PFSK-1 (cell line): ENCODE measurements around the gene WIPI1.

Source experiments
- FOXP2 ChIP-seq: optimal IDR thresholded peaks from 2 replicates; pipeline ENCODE3; 2011; ENCODE audit warnings: borderline replicate concordance, control low read depth, inconsistent platforms; ENCODE audit not compliant: insufficient read depth; ENCODE audit errors: extremely low read length, extremely low read depth
- POLR2AphosphoS5 ChIP-seq: IDR thresholded peaks from 2 replicates; pipeline ENCODE4 v1.6.1; 2012; ENCODE audit warnings: low read depth, mild to moderate bottlenecking, control low read depth, low read length, moderate library complexity
- SIN3A ChIP-seq: IDR thresholded peaks from 2 replicates; pipeline ENCODE4 v1.6.1; 2012; ENCODE audit warnings: mild to moderate bottlenecking, low read length, moderate library complexity, borderline replicate concordance; ENCODE audit not compliant: insufficient read depth
- TAF1 ChIP-seq: IDR thresholded peaks from 2 replicates; pipeline ENCODE4 v1.6.1; 2012; ENCODE audit warnings: low read length, control low read depth, borderline replicate concordance; ENCODE audit not compliant: insufficient read depth
- TF ChIP-seq, protein P1 (sequence below), 2 experiments: IDR thresholded peaks; 2 replicates each; pipeline versions ENCODE4 v1.6.1 to v1.8.0; 2011 to 2012; ENCODE audit warnings: low read depth in 2 of 2, low read length in 2 of 2, control low read depth in 1 of 2, inconsistent platforms in 1 of 2, mild to moderate bottlenecking in 1 of 2, moderate library complexity in 1 of 2; ENCODE audit not compliant: insufficient read depth in 1 of 2

DNA sequence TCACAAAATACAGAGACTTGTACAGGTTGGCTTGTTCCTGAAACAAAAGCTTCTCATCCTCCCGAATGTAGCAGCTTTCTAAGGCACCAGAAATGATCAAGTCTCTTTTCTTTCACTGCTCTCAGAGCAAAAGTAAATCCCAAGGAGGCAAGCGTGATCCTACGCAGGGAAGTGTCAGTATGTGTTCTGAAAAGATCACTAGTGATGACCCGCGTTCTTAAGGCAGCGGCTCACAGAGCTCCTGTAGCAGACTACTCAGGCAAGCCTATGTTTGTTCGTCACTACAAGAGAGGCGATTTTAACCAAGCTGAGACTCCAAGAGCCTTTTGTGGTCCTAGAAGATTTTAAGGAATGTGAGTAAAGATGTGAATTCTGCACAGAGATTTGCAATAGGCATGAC lies 34.5 kb downstream of the WIPI1 start:
- TF ChIP-seq, protein P1, sequence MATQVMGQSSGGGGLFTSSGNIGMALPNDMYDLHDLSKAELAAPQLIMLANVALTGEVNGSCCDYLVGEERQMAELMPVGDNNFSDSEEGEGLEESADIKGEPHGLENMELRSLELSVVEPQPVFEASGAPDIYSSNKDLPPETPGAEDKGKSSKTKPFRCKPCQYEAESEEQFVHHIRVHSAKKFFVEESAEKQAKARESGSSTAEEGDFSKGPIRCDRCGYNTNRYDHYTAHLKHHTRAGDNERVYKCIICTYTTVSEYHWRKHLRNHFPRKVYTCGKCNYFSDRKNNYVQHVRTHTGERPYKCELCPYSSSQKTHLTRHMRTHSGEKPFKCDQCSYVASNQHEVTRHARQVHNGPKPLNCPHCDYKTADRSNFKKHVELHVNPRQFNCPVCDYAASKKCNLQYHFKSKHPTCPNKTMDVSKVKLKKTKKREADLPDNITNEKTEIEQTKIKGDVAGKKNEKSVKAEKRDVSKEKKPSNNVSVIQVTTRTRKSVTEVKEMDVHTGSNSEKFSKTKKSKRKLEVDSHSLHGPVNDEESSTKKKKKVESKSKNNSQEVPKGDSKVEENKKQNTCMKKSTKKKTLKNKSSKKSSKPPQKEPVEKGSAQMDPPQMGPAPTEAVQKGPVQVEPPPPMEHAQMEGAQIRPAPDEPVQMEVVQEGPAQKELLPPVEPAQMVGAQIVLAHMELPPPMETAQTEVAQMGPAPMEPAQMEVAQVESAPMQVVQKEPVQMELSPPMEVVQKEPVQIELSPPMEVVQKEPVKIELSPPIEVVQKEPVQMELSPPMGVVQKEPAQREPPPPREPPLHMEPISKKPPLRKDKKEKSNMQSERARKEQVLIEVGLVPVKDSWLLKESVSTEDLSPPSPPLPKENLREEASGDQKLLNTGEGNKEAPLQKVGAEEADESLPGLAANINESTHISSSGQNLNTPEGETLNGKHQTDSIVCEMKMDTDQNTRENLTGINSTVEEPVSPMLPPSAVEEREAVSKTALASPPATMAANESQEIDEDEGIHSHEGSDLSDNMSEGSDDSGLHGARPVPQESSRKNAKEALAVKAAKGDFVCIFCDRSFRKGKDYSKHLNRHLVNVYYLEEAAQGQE (IDR thresholded peaks at IDR 0.05; ENCODE audit: insufficient read depth in 1 of 2, low read depth in 2 of 2, low read length in 2 of 2) = no peak
- TF ChIP-seq FOXP2 (no peak), SIN3A (no peak), POLR2AphosphoS5 (no peak), TAF1 (no peak)
